ENCODE measurements around the gene CCSER1. TPM values are rescaled to one million over a fixed set of nuclear protein-coding genes. Genes with fewer than 3 reads are reported as not detected.

CCSER1 gene
- total RNA-seq, 2 experiments from 2014 or later: not detected

GRCh38 chr4:90137555-90137954, 10.4 kb downstream of the CCSER1 start:
- no TSS peak for BruUV-seq (replicated peaks)
- DNase-seq (ENCODE audit: low spot score): no peak
- no peak overlapping the region for H2AFZ ChIP-seq (ENCODE audit: low read length)
- no peak overlapping the region for H3K4me3 ChIP-seq (ENCODE audit: low read depth, low read length, poor library complexity, severe bottlenecking)
- H3K4me1 ChIP-seq (ENCODE audit: insufficient read depth, low read length, poor library complexity, severe bottlenecking): no peaks in the 10 kb centered on the region
- H4K20me1 ChIP-seq (ENCODE audit: insufficient read depth, low read length): no peaks in the 10 kb centered on the region
- H3K36me3 ChIP-seq (ENCODE audit: insufficient read depth, low read length): no peaks in the 10 kb centered on the region
- intact Hi-C loops (cut with micrococcal nuclease; ENCODE audit: unreplicated experiment): no loop called here
- CTCF ChIA-PET (ENCODE audit: unreplicated experiment): no interaction called here
- no peaks in the 10 kb centered on the region for H3K9me2 ChIP-seq (ENCODE audit: insufficient read depth, low read length)
- H3K9me3 ChIP-seq (ENCODE audit: low read length): no peaks in the 10 kb centered on the region
- H3K4me2 ChIP-seq (ENCODE audit: low read length): no peak overlapping the region
- no peak overlapping the region for H3K27ac ChIP-seq (ENCODE audit: low read depth, low read length, poor library complexity, severe bottlenecking)
- TF ChIP-seq EZH2phosphoT487 (IDR thresholded peaks at IDR 0.05; ENCODE audit: borderline replicate concordance, low read depth, low read length): no peak
- no peak for TF ChIP-seq CTCF (conservative IDR thresholded peaks at IDR 0.05; ENCODE audit: low read length)
- POLR2A ChIA-PET: interaction anchor here (1.4 kb wide), 1 partner anchor 61 kb away, joined by 3 read pairs; no protein-coding TSS in a partner anchor
- H3K79me2 ChIP-seq (ENCODE audit: insufficient read depth, low read depth, low read length): no peaks in the 10 kb centered on the region

- Histone ChIP-seq H3K36me3 (ENCODE audit: insufficient read depth, low read length) (no peaks in the 10 kb centered on the region), H3K9me3 (ENCODE audit: low read length) (no peaks in the 10 kb centered on the region), H3K4me1 (ENCODE audit: insufficient read depth, low read length, poor library complexity, severe bottlenecking) (no peaks in the 10 kb centered on the region), H3K4me3 (ENCODE audit: low read depth, low read length, poor library complexity, severe bottlenecking) (no peak overlapping the region), H4K20me1 (ENCODE audit: insufficient read depth, low read length) (no peaks in the 10 kb centered on the region), H3K4me2 (ENCODE audit: low read length) (no peak overlapping the region), H3K79me2 (ENCODE audit: insufficient read depth, low read depth, low read length) (no peaks in the 10 kb centered on the region), H3K27ac (ENCODE audit: low read depth, low read length, poor library complexity, severe bottlenecking) (no peak overlapping the region), H2AFZ (ENCODE audit: low read length) (no peak overlapping the region), H3K9me2 (ENCODE audit: insufficient read depth, low read length) (no peaks in the 10 kb centered on the region)
- TF ChIP-seq EZH2phosphoT487 (IDR thresholded peaks at IDR 0.05; ENCODE audit: borderline replicate concordance, low read depth, low read length): no peak
- no peak for TF ChIP-seq CTCF (conservative IDR thresholded peaks at IDR 0.05; ENCODE audit: low read length)
- no TSS peak for BruUV-seq (replicated peaks)
- intact Hi-C loops (cut with micrococcal nuclease; ENCODE audit: unreplicated experiment): no loop called here
- ChIA-PET POLR2A (interaction anchor here (0.7 to 1.2 kb wide), 2 partner anchors 9 to 28 kb away, joined by 5 to 7 read pairs; no protein-coding TSS in a partner anchor), CTCF (ENCODE audit: unreplicated experiment) (no interaction called here)
- DNase-seq (ENCODE audit: low spot score): no peak
These were observed 14.9 kb downstream of the CCSER1 start for GRCh38 chr4:90142081-90142480.

GRCh38 chr4:90145319-90145718, 18.1 kb downstream of the CCSER1 start:
- intact Hi-C loops (cut with micrococcal nuclease; ENCODE audit: unreplicated experiment): no loop called here
- Histone ChIP-seq H2AFZ (ENCODE audit: low read length) (no peak overlapping the region), H3K27ac (ENCODE audit: low read depth, low read length, poor library complexity, severe bottlenecking) (no peak overlapping the region), H3K4me1 (ENCODE audit: insufficient read depth, low read length, poor library complexity, severe bottlenecking) (no peaks in the 10 kb centered on the region), H4K20me1 (ENCODE audit: insufficient read depth, low read length) (no peaks in the 10 kb centered on the region), H3K4me2 (ENCODE audit: low read length) (no peak overlapping the region), H3K9me2 (ENCODE audit: insufficient read depth, low read length) (no peaks in the 10 kb centered on the region), H3K79me2 (ENCODE audit: insufficient read depth, low read depth, low read length) (no peaks in the 10 kb centered on the region), H3K9me3 (ENCODE audit: low read length) (no peaks in the 10 kb centered on the region), H3K36me3 (ENCODE audit: insufficient read depth, low read length) (no peaks in the 10 kb centered on the region), H3K4me3 (ENCODE audit: low read depth, low read length, poor library complexity, severe bottlenecking) (no peak overlapping the region)
- CTCF ChIA-PET (ENCODE audit: unreplicated experiment): no interaction called here
- TF ChIP-seq CTCF (conservative IDR thresholded peaks at IDR 0.05; ENCODE audit: low read length) (no peak), EZH2phosphoT487 (IDR thresholded peaks at IDR 0.05; ENCODE audit: borderline replicate concordance, low read depth, low read length) (no peak)
- POLR2A ChIA-PET: no interaction called here
- DNase-seq (ENCODE audit: low spot score): no peak
- no TSS peak for BruUV-seq (replicated peaks)
